HL-60/S4 treated with phorbol 12-myristate 13-acetate at 8.2 ng/mL for 4 days and 3 days (cell line): ENCODE measurements around the gene ST3GAL3.

Source experiments
- in situ Hi-C: fragments of 300-500 bp; cut with MboI; formaldehyde crosslinking; loops from 2 replicates; pipeline ENCODE4 v1.15.0; 2022; ENCODE audit warnings: low sequenced_read_pairs

ST3GAL3 gene

GRCh38 chr1:43975249-43975961, 268.1 kb downstream of the ST3GAL3 start:
- in situ Hi-C loops = no loop called here

- in situ Hi-C loops = no loop called here
These were observed 268.7 kb downstream of the ST3GAL3 start for GRCh38 chr1:43976045-43976444.

- in situ Hi-C loops = no loop called here
These were observed 269.6 kb downstream of the ST3GAL3 start for GRCh38 chr1:43976890-43977289.

GRCh38 chr1:43977376-43978263, 270.3 kb downstream of the ST3GAL3 start:
- in situ Hi-C loops = no loop called here

- in situ Hi-C loops = no loop called here
These were observed 270.9 kb downstream of the ST3GAL3 start for GRCh38 chr1:43978264-43978550.

- in situ Hi-C loops = no loop called here
These were observed 271.4 kb downstream of the ST3GAL3 start, which contains the start of gene B4GALT2 for GRCh38 chr1:43978551-43979260. Gene B4GALT2, plus strand, starts transcription at chr1:43979210. Its CDS starts 1,951 bp downstream, at chr1:43981161.

- in situ Hi-C loops = no loop called here
These were observed 271.9 kb downstream of the ST3GAL3 start for GRCh38 chr1:43979261-43979527.

- in situ Hi-C loops = no loop called here
These were observed 272.4 kb downstream of the ST3GAL3 start for GRCh38 chr1:43979528-43980254.

- in situ Hi-C loops = no loop called here
These were observed 273.2 kb downstream of the ST3GAL3 start for GRCh38 chr1:43980255-43981134.
